Stimulated activated CD8-positive, alpha-beta memory T cell treated with anti-CD3 and anti-CD28 coated beads, Interleukin-7, amount 100 ng/mL, for 4 hours (primary cell): ENCODE measurements around the gene ZNF70.

Experiments used
- DNase-seq, 2 donors: peaks; one replicate each; pipeline ENCODE4 v3.0.0-alpha.2; 2020; ENCODE audit warnings: low read depth in 2 of 2

The ZNF70 gene

GRCh38 chr22:23716811-23717801 lies 33.8 kb downstream of the ZNF70 start:
- peak; percentile 63 to 69 for DNase-seq

GRCh38 chr22:23715806-23716375 lies 35.0 kb downstream of the ZNF70 start:
- DNase-seq, result no peak

DNA sequence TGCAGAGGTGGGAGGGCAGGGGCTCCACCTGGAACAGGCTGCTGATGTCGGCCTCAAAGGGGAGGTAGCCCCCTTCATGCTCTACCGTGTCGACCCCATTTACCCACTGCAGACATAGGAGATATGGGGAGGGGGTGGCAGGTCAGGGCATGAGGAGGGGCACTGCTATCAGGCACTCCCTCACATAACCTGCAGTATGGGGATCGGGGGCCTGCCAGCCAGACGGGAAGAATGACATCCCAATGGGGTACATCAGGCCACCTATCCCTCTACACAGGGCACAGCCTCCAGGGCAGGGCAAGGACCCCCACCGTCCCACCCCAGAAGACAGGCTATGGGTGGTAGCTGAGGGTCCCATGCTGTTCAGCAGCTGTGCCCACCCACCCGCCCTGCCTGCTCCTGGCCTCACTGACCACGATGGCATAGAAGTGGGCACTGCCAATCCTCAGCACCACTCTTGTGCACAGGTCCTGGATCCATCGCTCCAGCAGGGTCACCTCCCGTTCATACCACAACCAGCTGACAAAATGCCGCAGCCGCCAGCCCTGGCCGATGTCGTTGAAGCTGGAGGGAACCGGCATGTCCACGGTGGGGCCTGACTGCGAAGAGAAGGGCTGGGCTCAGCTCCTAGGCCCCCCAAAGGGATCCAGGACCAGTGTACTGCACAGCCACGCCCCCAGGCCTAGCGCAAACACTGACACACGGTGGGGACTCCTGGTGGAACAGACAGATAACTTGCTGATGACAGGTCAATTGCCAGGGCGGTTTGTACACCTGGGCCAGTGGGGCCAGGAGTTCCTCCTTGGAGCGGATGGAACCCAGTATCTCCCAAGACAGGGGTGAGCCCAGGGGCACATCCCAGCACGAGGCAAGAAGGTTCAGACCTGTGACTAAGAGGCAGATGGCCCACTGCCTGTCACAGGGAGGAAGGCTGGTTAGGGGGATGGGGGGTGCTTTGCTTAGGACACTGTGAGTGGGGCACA lies 36.0 kb downstream of the ZNF70 start:
- no peak for DNase-seq

GRCh38 chr22:23713696-23714595 lies 37.0 kb downstream of the ZNF70 start:
- DNase-seq, result no peak

DNA sequence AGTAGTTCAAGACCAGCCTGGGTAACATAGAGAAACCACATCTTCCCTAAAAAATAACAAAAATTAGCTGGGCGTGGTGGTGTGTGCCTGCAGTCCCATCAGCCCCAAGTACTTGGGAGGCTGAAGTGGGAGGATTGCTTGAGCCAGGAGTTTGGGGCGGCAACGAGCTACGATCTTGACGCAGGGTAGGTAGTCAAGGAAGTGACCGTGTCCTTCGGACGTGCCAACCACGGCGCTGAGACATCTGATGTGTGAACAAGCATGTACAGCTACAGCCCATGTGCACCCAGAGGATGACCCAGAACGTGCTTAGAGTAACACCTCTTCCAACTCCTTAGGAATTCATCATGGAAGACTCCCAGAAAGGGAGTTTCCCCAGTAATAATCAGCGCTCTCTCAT lies 38.7 kb downstream of the ZNF70 start:
- no peak for DNase-seq

DNA sequence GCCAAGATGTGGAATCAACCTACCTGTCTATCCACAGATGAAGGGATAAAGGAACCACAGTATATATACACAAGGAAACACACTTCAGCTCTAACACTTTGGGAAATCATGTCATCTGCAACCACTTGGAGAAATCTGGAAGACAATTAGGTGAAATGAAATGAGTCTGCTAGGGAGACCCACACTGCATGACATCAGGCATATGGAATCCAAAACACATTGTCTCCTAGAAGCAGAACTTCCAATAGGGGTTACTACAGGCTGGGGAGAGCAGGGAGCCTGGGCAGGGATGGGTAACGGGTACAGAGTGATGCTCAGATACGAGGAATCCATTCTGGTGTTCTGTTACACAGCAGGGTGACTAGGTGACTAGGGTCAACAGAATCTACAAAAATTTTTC lies 41.8 kb downstream of the ZNF70 start:
- DNase-seq, result no peak

DNA sequence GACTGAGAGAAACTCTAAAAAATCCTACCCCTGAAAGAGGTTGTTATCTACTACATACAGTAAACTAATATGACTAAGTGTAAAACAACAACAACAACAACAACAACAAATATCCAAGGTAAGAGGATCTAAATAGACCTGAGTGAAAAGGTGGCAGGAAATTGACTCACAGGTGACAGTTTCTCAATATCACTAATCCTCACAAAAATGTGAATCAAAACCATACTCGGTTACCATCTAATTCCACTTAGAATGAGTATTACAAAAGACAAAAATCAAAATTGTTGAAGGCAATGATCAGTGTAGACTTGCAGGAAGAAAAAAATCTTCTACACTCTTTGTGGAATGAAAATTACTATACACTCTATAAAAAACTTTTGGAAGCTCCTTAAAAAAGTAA lies 42.6 kb downstream of the ZNF70 start:
- no peak for DNase-seq

- DNase-seq, result no peak
These were observed 45.6 kb downstream of the ZNF70 start for GRCh38 chr22:23705358-23705757.

- DNase-seq, result no peak
These were observed 46.1 kb downstream of the ZNF70 start for GRCh38 chr22:23704829-23705228.

GRCh38 chr22:23704062-23704461 lies 46.9 kb downstream of the ZNF70 start:
- no peak for DNase-seq

GRCh38 chr22:23700706-23701105 lies 50.2 kb downstream of the ZNF70 start:
- DNase-seq, result no peak

DNA sequence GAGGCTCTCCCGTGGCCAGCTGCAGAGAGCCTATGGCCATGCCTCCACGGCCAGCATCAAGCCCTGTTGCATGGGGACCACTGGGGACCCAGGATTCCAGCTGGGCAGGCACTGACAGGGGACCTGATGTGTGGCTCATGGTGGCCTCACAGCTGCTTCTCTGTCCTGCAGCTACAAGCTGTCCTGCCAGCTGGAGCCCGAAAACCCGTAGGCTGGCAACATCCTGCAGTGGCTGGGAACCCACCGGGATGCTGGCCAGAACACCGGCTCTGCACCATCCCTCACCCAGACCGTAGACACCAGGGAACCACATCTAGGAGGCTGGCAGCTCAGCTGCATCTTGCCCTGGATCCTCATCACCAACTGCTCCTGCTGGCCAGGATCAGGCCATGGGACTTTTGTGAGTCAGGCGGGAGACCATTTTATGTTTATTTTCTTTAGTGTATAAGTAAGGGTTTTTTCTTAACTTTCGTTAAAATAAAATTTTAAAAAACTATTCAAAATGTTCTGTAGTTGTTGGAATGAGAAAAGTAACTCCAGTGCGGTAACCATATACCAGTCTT lies 52.2 kb downstream of the ZNF70 start:
- DNase-seq, result no peak

DNA sequence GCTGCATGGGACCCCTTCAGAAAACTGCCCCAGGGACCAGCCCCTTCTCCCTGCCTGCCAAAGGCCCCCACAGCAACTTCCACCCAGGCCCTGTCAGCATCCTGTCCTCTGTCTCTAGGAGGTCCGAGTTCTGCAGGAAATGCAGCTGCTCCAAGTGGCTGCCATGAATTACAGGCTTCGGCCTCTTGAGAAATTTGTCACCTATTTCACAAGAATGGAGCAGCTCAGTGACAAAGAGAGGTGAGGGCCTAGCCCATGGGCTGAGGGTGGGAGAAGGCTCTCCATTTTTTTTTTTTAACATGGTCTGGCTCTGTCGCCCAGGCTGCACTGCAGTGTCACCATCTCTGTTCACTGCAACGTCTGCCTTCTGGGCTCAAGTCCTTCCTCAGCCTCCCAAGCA lies 52.8 kb downstream of the ZNF70 start:
- DNase-seq, result no peak

DNA sequence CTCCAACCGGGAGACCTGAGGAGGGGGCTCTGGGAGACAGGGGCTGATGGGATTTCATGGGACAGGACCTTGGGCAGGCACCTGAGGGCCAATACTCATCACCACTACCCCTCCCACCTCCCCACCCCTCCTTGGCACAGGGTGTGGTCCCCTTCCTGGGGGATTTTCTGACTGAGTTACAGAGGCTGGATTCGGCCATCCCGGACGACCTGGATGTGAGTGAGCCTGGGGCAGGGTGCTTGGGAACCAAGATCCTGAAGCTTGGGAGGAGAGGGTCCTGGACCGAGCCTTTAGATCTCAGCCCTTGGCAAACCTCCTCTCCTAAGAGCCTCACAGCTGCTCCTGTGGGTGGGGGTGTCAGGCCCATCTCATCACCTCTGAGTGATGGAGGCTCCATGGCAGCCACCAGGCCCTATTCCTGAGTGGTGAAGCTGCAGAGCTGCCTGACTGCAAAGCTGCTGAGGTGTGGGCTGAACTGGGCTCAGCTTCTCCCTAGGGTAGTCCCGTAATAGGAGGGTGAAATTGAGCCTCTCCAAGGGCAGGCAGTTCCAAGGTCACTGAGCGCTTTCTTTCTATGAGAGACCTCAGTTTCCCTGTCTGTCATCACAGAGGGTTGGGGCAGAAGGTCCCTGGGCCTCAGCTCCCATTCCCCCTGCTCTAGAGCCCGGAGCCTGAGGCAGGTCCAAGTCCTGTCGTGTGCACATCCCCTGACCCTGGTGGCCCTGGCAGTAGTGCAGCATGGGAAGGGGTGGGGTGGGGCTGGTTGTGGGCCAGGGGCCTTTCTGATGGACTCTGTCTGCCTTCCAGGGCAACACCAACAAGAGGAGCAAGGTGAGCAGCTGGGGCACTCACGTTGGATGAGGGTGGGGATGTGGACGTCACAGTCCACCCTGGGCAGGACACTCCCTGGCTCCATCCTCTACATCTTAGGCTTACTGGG lies 53.6 kb downstream of the ZNF70 start:
- no peak for DNase-seq

DNA sequence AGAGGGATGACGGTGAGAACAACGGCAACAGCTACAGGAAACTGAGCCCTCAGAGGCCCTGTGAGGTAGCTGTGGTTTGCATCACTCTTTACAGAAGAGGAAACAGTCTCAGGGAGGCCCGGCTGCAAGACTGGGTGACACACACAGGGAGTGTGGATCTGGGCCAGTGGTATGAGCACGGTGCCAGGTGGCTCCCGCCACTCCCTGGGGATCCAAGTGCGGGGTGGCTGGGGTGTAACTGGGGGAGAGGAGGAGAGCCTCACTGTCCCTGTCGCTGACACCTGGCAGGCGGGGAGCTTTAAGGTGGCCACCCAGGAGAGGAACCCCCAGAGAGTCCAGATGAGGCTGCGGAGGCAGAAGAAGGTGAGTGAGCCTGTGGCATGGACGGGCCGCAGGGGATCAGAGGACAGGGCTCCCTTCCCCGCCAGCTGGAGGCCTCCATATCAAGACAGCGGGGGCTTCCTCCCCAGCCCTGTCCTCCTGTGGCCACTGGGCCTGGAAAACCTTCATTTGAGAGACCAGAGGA lies 54.5 kb downstream of the ZNF70 start:
- peak; percentile 63 for DNase-seq

- no peak for DNase-seq
These were observed 55.2 kb downstream of the ZNF70 start for GRCh38 chr22:23695571-23696325.

- DNase-seq, result no peak
These were observed 55.8 kb downstream of the ZNF70 start for GRCh38 chr22:23695141-23695540.

DNA sequence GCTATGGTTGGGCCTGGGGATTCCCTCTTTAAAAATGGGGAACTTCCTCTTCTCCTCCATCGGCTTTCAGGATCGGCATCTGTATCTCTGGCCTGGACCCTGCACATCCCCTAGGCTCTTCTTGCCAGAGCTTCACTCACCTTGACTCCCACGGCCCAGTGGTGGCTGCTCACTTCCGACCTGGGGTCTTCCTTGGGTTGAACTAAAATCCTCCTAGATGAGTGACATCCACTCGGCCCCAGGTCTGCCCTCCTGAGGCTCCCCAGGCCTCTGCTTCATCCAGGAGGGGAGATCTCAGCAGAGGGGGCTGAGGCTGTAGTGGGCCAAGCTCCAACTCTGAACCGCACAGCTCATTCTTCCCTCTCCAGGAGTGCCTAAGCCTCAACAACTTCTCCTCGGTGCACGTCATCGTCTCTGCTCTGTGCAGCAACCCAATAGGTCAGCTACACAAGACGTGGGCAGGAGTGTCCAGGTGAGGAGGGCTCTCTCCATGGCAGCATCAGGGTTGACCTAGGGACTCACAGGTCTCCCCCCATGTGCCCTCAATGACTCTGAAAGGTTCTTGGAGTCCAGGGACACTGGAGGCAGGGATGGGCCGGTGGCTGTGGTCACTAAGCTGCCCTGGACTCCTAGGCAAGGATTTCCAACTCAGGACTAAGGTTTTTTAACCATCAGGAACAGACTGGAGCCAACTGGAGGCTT lies 56.8 kb downstream of the ZNF70 start:
- DNase-seq, result no peak
